Neural crest cell (in vitro differentiated cells): ENCODE data around the gene MIAT. TPM values are rescaled to one million over a fixed set of nuclear protein-coding genes. Genes with fewer than 3 reads are reported as not detected.

Experiments
- DNase-seq: peaks from one replicate; pipeline ENCODE4 v3.0.0; 2021; ENCODE audit warnings: low read depth, mixed read lengths, low spot score
- H3K27ac Mint-ChIP-seq: one replicate; pipeline ENCODE4 v1.8.0; 2021; ENCODE audit warnings: mild to moderate bottlenecking, mixed read lengths; ENCODE audit not compliant: unreplicated experiment
- H3K27me3 Mint-ChIP-seq: 2 replicates; pipeline ENCODE4 v1.8.0; 2021; ENCODE audit warnings: low read depth, mild to moderate bottlenecking, mixed read lengths
- H3K36me3 Mint-ChIP-seq: 2 replicates; pipeline ENCODE4 v1.8.0; 2021; ENCODE audit warnings: low read depth, mild to moderate bottlenecking, mixed read lengths
- H3K4me1 Mint-ChIP-seq: 2 replicates; pipeline ENCODE4 v1.8.0; 2021; ENCODE audit warnings: mixed read lengths
- H3K4me3 Mint-ChIP-seq: one replicate; pipeline ENCODE4 v1.8.0; 2021; ENCODE audit warnings: mild to moderate bottlenecking, mixed read lengths
- H3K9me3 Mint-ChIP-seq: 2 replicates; pipeline ENCODE4 v1.8.0; 2021; ENCODE audit warnings: mixed read lengths
- total RNA-seq: library from RNA; stranded (reverse); gene quantifications from 2 replicates; pipeline ENCODE4 v1.2.1, GENCODE V29; 2021
- TF ChIP-seq, protein P1 (sequence below): fragments of 200-600 bp; sonication (generic); conservative IDR thresholded peaks from 2 replicates; pipeline ENCODE4 v1.5.0; 2021; ENCODE audit warnings: antibody characterized with exemption, mild to moderate bottlenecking

The MIAT gene
- total RNA-seq, 1 donor from 2014 or later, result 45.6 TPM

DNA sequence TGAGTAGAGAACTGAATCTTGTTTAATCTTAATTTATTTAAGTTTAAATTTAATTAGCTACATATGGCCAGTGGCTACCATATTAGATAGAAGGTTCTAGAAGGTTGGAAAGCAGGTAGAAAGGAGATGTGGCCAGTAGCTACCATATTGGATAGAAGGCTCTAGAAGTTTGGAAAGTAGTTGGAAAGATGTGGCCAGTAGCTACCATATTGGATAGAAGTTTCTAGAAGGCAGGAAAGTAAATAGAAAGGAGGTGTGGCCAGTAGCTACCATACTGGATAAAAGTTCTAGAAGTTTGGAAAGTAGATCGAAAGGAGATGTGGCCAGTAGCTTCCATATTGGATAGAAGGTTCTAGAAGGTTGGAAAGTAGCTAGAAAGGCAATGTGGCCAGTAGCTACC, 33.4 kb upstream of the MIAT start:
- Mint-ChIP-seq H3K4me1 (no peaks in the 10 kb centered on the region), H3K9me3 (peaks cover 3% of the 10 kb centered on the region), H3K36me3 (no peaks in the 10 kb centered on the region), H3K4me3 (no peak overlapping the region), H3K27me3 (peaks cover 32% of the 10 kb centered on the region), H3K27ac (no peak overlapping the region)
- TF ChIP-seq, protein P1, sequence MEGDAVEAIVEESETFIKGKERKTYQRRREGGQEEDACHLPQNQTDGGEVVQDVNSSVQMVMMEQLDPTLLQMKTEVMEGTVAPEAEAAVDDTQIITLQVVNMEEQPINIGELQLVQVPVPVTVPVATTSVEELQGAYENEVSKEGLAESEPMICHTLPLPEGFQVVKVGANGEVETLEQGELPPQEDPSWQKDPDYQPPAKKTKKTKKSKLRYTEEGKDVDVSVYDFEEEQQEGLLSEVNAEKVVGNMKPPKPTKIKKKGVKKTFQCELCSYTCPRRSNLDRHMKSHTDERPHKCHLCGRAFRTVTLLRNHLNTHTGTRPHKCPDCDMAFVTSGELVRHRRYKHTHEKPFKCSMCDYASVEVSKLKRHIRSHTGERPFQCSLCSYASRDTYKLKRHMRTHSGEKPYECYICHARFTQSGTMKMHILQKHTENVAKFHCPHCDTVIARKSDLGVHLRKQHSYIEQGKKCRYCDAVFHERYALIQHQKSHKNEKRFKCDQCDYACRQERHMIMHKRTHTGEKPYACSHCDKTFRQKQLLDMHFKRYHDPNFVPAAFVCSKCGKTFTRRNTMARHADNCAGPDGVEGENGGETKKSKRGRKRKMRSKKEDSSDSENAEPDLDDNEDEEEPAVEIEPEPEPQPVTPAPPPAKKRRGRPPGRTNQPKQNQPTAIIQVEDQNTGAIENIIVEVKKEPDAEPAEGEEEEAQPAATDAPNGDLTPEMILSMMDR, result no peak
- DNase-seq, result no peak

DNA sequence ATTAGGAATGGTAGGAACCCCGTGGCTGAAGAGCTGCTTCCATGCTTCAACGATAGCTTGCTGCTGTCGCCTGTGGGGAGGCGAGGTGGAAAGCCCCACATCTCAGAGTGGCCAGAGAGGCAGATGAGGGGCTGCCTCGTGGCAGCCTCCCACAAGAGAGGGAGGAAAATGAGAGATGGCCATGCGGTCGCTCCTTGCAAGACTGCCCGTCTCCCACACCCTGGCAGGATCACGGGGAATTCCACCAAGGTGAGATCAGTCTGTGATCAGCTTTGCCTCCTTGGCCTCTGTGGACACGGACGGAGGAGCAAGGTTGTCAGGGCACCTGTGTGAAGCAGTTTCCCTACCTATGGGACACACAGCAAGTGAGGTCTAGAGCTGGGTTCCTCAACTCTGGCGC, 32.6 kb upstream of the MIAT start:
- no peak for DNase-seq
- no peaks in the 10 kb centered on the region for H3K4me1 Mint-ChIP-seq

DNA sequence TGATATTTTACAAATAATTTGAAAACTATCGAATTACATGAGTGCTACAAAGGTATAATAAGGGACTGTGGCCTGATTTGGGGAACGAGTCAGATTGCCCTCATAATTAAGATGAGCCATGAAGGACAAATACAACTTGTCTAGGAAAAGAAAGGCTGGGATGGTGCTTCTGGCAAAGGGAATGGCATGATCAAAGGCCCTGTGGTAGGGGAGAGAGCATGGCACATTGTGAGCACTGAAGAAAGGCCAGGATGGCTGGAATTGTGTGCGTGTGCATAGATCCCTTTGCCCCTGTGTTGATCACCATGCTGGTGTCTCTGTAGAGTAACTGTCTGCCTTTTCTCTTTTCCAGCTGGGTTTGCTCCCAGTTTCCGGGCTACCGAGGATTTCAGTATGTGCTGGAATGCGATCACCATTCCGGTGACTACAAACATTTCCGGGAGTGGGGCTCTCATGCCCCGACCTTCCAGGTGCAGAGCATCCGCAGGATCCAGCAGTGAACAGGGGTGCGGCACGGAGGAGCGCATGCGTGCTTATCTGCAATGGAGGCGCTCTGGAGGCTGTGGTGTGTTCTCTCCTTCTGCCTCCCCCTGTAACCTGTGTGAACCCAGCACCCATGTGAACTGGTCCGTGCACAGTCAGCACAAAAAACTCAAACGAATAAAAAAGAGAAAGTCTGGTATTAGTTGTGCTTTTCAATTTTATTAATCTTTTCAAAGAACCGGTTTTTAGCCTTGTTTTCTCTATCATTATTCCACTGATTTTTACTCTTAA, 27.2 kb upstream of the MIAT start:
- H3K27me3 Mint-ChIP-seq, result peaks cover 32% of the 10 kb centered on the region
- no peaks in the 10 kb centered on the region for H3K36me3 Mint-ChIP-seq
- no peak overlapping the region for H3K4me3 Mint-ChIP-seq
- H3K9me3 Mint-ChIP-seq, result peaks cover 3% of the 10 kb centered on the region
- no peak overlapping the region for H3K27ac Mint-ChIP-seq
- no peak for DNase-seq
- peaks cover 7% of the 10 kb centered on the region for H3K4me1 Mint-ChIP-seq
- TF ChIP-seq, protein P1, result no peak

More for the DNA sequence above, 32.6 kb upstream of the MIAT start:
- Mint-ChIP-seq H3K4me3 (no peak overlapping the region), H3K27me3 (peaks cover 32% of the 10 kb centered on the region), H3K9me3 (peaks cover 3% of the 10 kb centered on the region), H3K36me3 (no peaks in the 10 kb centered on the region), H3K27ac (no peak overlapping the region)
- TF ChIP-seq, protein P1, result no peak

DNA sequence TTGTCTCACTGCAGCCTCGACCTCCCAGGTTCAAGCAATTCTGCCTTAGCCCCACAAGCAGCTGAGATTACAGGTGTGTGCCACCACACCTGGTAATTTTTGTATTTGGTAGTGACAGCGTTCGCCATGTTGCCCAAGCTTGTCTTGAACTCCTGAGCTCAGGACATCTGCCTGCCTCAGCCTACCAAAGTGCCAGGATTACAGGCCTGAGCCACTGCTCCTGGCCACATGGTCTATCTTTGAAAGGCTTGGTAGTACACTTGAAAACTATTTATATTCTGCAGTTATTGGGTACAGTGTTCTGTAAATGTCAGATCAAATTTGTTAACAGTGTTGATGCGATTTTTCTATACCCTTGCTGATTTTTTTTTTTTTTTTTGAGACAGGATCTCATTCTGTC, 26.1 kb upstream of the MIAT start:
- Mint-ChIP-seq H3K27me3 (peaks cover 37% of the 10 kb centered on the region), H3K9me3 (peaks cover 3% of the 10 kb centered on the region), H3K4me1 (peaks cover 7% of the 10 kb centered on the region), H3K4me3 (no peak overlapping the region), H3K27ac (no peak overlapping the region), H3K36me3 (no peaks in the 10 kb centered on the region)
- DNase-seq, result no peak
- TF ChIP-seq, protein P1, result no peak

DNA sequence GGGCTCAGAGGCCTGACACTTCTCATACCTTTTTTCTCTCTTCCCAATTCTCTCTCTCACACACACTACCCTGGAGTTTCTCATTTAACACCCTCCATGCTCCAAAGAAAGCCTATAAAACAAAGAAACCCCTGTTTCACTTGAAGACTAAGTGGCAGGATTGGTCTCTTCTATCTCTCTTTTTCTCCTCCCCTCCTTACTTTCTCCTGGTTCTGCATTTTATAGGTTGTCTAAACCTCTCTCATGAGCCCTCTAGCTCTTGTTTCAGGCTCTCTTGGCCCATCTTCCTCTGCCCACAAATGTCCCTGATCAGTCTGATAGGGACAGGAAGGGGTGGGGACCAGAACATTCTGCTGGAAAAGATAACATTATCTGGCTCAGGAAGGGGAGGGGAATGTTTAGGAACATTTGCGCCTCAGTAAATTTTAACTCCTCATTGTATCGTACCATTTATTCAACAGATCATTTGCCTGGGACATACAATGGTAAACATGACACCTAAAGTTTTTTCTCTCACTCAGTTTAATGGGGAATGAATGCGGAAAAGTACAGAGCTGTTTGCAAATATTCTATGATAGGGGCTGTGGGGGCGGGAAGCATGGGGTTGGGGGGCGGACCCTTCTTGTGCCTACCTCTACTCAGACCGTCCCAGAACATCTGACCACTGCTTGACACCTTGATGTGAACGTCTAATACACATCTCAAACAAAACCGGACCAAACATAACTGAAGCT, 24.8 kb upstream of the MIAT start:
- H3K27me3 Mint-ChIP-seq, result peaks cover 41% of the 10 kb centered on the region
- H3K4me3 Mint-ChIP-seq, result no peak overlapping the region
- DNase-seq, result no peak
- no peak overlapping the region for H3K27ac Mint-ChIP-seq
- H3K9me3 Mint-ChIP-seq, result peaks cover 3% of the 10 kb centered on the region
- no peaks in the 10 kb centered on the region for H3K36me3 Mint-ChIP-seq
- TF ChIP-seq, protein P1, result no peak
- peaks cover 7% of the 10 kb centered on the region for H3K4me1 Mint-ChIP-seq
